Neural cell (in vitro differentiated cells): ENCODE results near the gene USP3. TPM values are rescaled to one million over a fixed set of nuclear protein-coding genes. Genes with fewer than 3 reads are reported as not detected.

Source experiments
- H2AFZ ChIP-seq: fragments of 200-600, 300-800 bp; sonication (generic), shearing (Covaris generic); 2 replicates; pipeline ENCODE4 v1.6.0; 2014; ENCODE audit warnings: low read depth, mild to moderate bottlenecking, antibody characterized with exemption, low read length, moderate library complexity
- H3F3A ChIP-seq: fragments of 200-600 bp; shearing (Covaris generic); 2 replicates; pipeline ENCODE4 v1.6.1; 2016; ENCODE audit warnings: mild to moderate bottlenecking, moderate library complexity, mixed read lengths, antibody characterized with exemption, low read length; ENCODE audit not compliant: insufficient read depth, poor library complexity, severe bottlenecking
- H3K27ac ChIP-seq: fragments of 200-600, 300-800 bp; sonication (generic), shearing (Covaris generic); 2 replicates; pipeline ENCODE4 v1.5.1; 2014; ENCODE audit warnings: mild to moderate bottlenecking, low read length, moderate library complexity
- H3K27me3 ChIP-seq: fragments of 300-800, 200-600 bp; sonication (generic), shearing (Covaris generic); 2 replicates; pipeline ENCODE4 v1.6.0; 2014; ENCODE audit warnings: mild to moderate bottlenecking, low read depth, low read length, moderate library complexity; ENCODE audit not compliant: insufficient read depth
- H3K36me3 ChIP-seq: fragments of 300-800, 200-600 bp; sonication (generic), shearing (Covaris generic); 2 replicates; pipeline ENCODE4 v1.5.1; 2014; ENCODE audit warnings: mild to moderate bottlenecking, antibody characterized with exemption, low read length, moderate library complexity; ENCODE audit not compliant: insufficient read depth
- H3K4me2 ChIP-seq: fragments of 300-800, 200-600 bp; sonication (generic), shearing (Covaris generic); 2 replicates; pipeline ENCODE4 v1.6.0; 2014; ENCODE audit warnings: mild to moderate bottlenecking, low read length
- H3K4me3 ChIP-seq: fragments of 300-800, 200-600 bp; sonication (generic), shearing (Covaris generic); 2 replicates; pipeline ENCODE4 v1.5.1; 2014; ENCODE audit warnings: mild to moderate bottlenecking, low read length, moderate library complexity
- H3K79me2 ChIP-seq: fragments of 200-600 bp; shearing (Covaris generic); replicated peaks from 2 replicates; pipeline ENCODE4 v1.6.0; 2014; ENCODE audit warnings: mild to moderate bottlenecking, low read length, moderate library complexity; ENCODE audit not compliant: insufficient read depth
- H3K9ac ChIP-seq: fragments of 300-800, 200-600 bp; sonication (generic), shearing (Covaris generic); 2 replicates; pipeline ENCODE4 v1.6.1; 2016; ENCODE audit warnings: mild to moderate bottlenecking, low read length, mixed read lengths
- H3K9me2 ChIP-seq: fragments of 200-600 bp; shearing (Covaris generic); 2 replicates; pipeline ENCODE4 v1.6.1; 2016; ENCODE audit warnings: mild to moderate bottlenecking, low read length, mixed read lengths; ENCODE audit not compliant: insufficient read depth
- H3K9me3 ChIP-seq: fragments of 200-600, 300-800 bp; sonication (generic), shearing (Covaris generic); 2 replicates; pipeline ENCODE4 v1.6.1; 2016; ENCODE audit warnings: mild to moderate bottlenecking, mixed run types, low read length, moderate library complexity, mixed read lengths
- H4K20me1 ChIP-seq: fragments of 200-600 bp; shearing (Covaris generic); 2 replicates; pipeline ENCODE4 v1.6.1; 2016; ENCODE audit warnings: mild to moderate bottlenecking, mixed run types; ENCODE audit not compliant: insufficient read depth
- EP300 ChIP-seq: fragments of 450-650 bp; conservative IDR thresholded peaks from 2 replicates; pipeline ENCODE4 v1.6.1; 2014; ENCODE audit warnings: antibody characterized with exemption, mild to moderate bottlenecking, moderate library complexity; ENCODE audit not compliant: poor library complexity, severe bottlenecking
- EZH2 ChIP-seq: fragments of 200-600, 300-800 bp; shearing (Covaris generic), sonication (generic); IDR thresholded peaks from 2 replicates; pipeline ENCODE4 v1.6.1; 2014; ENCODE audit warnings: antibody characterized with exemption, low read length, borderline replicate concordance, mild to moderate bottlenecking; ENCODE audit not compliant: insufficient read depth, poor library complexity, severe bottlenecking
- MXI1 ChIP-seq: fragments of 450-650 bp; conservative IDR thresholded peaks from 2 replicates; pipeline ENCODE4 v1.6.1; 2014; ENCODE audit warnings: antibody characterized with exemption, mild to moderate bottlenecking; ENCODE audit not compliant: poor library complexity, severe bottlenecking
- POLR2AphosphoS5 ChIP-seq: IDR thresholded peaks from 2 replicates; pipeline ENCODE4 v1.6.1; 2012
- RAD21 ChIP-seq: fragments of 450-650 bp; conservative IDR thresholded peaks from 2 replicates; pipeline ENCODE4 v1.6.1; 2014; ENCODE audit warnings: antibody characterized with exemption, mild to moderate bottlenecking, moderate library complexity
- REST ChIP-seq: IDR thresholded peaks from 2 replicates; pipeline ENCODE4 v1.6.1; 2012; ENCODE audit warnings: borderline replicate concordance
- SMC3 ChIP-seq: fragments of 450-650 bp; conservative IDR thresholded peaks from 2 replicates; pipeline ENCODE4 v1.6.1; 2014; ENCODE audit warnings: antibody characterized with exemption, mild to moderate bottlenecking, moderate library complexity; ENCODE audit not compliant: poor library complexity
- TAF1 ChIP-seq: IDR thresholded peaks from 2 replicates; pipeline ENCODE4 v1.6.1; 2012; ENCODE audit warnings: low read depth
- polyA plus RNA-seq: library from polyadenylated mRNA; depleted of rRNA; stranded (reverse); fragments of >200 nt; gene quantifications from 2 replicates; pipeline ENCODE4 v1.2.3, GENCODE V29; 2014
- TF ChIP-seq, protein P1 (sequence below): fragments of 450-650 bp; IDR thresholded peaks from 2 replicates; pipeline ENCODE4 v1.5.1; 2014; ENCODE audit warnings: antibody characterized with exemption, mild to moderate bottlenecking, moderate library complexity; ENCODE audit not compliant: poor library complexity, severe bottlenecking

Gene USP3
- polyA plus RNA-seq, 1 donor from 2014 or later = 68.0 TPM

DNA sequence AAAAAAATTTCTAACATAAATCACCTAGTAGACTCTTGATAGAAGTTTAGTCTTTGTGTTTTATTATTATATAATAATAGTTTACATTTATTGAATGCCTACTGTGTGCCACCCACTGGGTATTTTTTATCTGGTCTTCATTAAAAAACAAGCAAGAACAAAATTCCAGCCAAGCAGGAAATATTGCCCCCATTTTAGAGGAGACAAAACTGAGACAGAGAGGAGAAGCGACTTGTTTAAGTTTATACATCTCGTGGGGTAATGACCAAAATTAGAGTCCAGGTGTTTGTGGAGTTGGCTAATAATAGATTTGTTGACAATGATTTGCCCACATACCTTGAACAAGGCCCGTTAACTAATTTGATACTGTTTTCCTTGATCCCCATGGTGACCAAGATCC is 59.7 kb downstream of the USP3 start:
- Histone ChIP-seq H2AFZ (no peak overlapping the region), H3K79me2 (no peaks in the 10 kb centered on the region), H3K4me2 (no peak overlapping the region), H3K9me2 (no peaks in the 10 kb centered on the region), H4K20me1 (no peaks in the 10 kb centered on the region), H3K27me3 (no peaks in the 10 kb centered on the region), H3K27ac (no peak overlapping the region), H3K9me3 (no peaks in the 10 kb centered on the region), H3F3A (no peaks in the 10 kb centered on the region), H3K36me3 (peaks cover 4% of the 10 kb centered on the region), H3K4me3 (no peak overlapping the region), H3K9ac (no peak overlapping the region)
- TF ChIP-seq, protein P1, sequence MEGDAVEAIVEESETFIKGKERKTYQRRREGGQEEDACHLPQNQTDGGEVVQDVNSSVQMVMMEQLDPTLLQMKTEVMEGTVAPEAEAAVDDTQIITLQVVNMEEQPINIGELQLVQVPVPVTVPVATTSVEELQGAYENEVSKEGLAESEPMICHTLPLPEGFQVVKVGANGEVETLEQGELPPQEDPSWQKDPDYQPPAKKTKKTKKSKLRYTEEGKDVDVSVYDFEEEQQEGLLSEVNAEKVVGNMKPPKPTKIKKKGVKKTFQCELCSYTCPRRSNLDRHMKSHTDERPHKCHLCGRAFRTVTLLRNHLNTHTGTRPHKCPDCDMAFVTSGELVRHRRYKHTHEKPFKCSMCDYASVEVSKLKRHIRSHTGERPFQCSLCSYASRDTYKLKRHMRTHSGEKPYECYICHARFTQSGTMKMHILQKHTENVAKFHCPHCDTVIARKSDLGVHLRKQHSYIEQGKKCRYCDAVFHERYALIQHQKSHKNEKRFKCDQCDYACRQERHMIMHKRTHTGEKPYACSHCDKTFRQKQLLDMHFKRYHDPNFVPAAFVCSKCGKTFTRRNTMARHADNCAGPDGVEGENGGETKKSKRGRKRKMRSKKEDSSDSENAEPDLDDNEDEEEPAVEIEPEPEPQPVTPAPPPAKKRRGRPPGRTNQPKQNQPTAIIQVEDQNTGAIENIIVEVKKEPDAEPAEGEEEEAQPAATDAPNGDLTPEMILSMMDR = no peak
- no peak for TF ChIP-seq RAD21
- TF ChIP-seq REST = no peak
- TF ChIP-seq SMC3 = no peak
- no peak for TF ChIP-seq TAF1
- TF ChIP-seq EP300 = no peak
- TF ChIP-seq EZH2 = no peak
- no peak for TF ChIP-seq POLR2AphosphoS5
- TF ChIP-seq MXI1 = no peak

- no peak overlapping the region for H3K9ac ChIP-seq
- H3K36me3 ChIP-seq = peaks cover 4% of the 10 kb centered on the region
- no peaks in the 10 kb centered on the region for H3F3A ChIP-seq
- no peaks in the 10 kb centered on the region for H4K20me1 ChIP-seq
- TF ChIP-seq, protein P1 = no peak
- no peak for TF ChIP-seq MXI1
- no peak overlapping the region for H3K27ac ChIP-seq
- no peaks in the 10 kb centered on the region for H3K27me3 ChIP-seq
- no peak overlapping the region for H3K4me3 ChIP-seq
- H3K9me2 ChIP-seq = no peaks in the 10 kb centered on the region
- H3K9me3 ChIP-seq = no peaks in the 10 kb centered on the region
- H3K4me2 ChIP-seq = no peak overlapping the region
- no peaks in the 10 kb centered on the region for H3K79me2 ChIP-seq
- H2AFZ ChIP-seq = no peak overlapping the region
These were observed 61.3 kb downstream of the USP3 start for GRCh38 chr15:63565536-63566186.
